GM12892 (cell line): ENCODE data around the gene PACSIN2.

Experiments
- POLR2A ChIP-seq: IDR thresholded peaks from 2 replicates; pipeline ENCODE4 v1.6.1; 2011; ENCODE audit warnings: low read depth, low read length, control low read depth
- POLR2AphosphoS5 ChIP-seq: IDR thresholded peaks from 2 replicates; pipeline ENCODE4 v1.6.1; 2011; ENCODE audit warnings: low read depth, low read length, control low read depth
- TAF1 ChIP-seq: IDR thresholded peaks from 2 replicates; pipeline ENCODE4 v1.6.1; 2011; ENCODE audit warnings: low read depth, mild to moderate bottlenecking, control low read depth, low read length, borderline replicate concordance

GRCh38 chr22:42844756-42845155 is 170.2 kb downstream of the PACSIN2 start:
- TF ChIP-seq POLR2A (no peak), POLR2AphosphoS5 (no peak), TAF1 (no peak)
